HEK293T (cell line): ENCODE measurements around the gene ITPK1.

Source experiments
- ELF4 ChIP-seq: fragments of 450-650 bp; IDR thresholded peaks from 2 replicates; pipeline ENCODE4 v1.6.1; 2017; ENCODE audit warnings: antibody characterized with exemption
- SP1 ChIP-seq: fragments of 450-650 bp; IDR thresholded peaks from 2 replicates; pipeline ENCODE4 v1.6.1; 2017
- TARDBP ChIP-seq: fragments of 450-650 bp; IDR thresholded peaks from 2 replicates; pipeline ENCODE4 v1.6.1; 2016
- TF ChIP-seq, protein P1 (sequence below): fragments of 450-650 bp; IDR thresholded peaks from 2 replicates; pipeline ENCODE4 v1.6.1; 2016

DNA sequence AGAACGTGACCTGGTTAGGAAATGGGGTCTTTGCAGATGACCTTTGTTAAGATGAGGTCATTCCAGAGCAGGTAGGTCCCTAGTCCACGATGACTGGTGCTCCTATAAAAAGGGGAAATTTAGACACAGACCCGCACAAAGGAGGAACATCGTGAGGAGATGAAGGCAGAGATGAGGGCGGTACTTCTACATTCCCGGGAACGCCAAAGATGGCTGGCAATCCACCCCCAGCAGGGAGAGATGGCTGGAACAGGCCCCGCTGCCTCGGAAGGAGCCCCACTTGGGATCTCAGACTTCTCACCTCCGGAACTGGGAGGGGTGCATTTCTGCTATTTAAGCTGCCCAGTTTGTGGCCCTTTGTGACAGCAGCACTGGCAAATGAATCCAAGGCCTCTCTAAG lies 85.0 kb downstream of the ITPK1 start:
- TF ChIP-seq, protein P1, sequence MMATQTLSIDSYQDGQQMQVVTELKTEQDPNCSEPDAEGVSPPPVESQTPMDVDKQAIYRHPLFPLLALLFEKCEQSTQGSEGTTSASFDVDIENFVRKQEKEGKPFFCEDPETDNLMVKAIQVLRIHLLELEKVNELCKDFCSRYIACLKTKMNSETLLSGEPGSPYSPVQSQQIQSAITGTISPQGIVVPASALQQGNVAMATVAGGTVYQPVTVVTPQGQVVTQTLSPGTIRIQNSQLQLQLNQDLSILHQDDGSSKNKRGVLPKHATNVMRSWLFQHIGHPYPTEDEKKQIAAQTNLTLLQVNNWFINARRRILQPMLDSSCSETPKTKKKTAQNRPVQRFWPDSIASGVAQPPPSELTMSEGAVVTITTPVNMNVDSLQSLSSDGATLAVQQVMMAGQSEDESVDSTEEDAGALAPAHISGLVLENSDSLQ = no peak
- TF ChIP-seq ELF4 (no peak), SP1 (no peak), TARDBP (no peak)
